K562 (cell line): Measurements from ENCODE around the gene LBHD2. TPM values are rescaled to one million over a fixed set of nuclear protein-coding genes. Genes with fewer than 3 reads are reported as not detected.

ENCODE experiments used
- ATAC-seq: fragments of 200-7000 bp; cut with Tn5 transposase; 3 replicates; pipeline ENCODE4 v1.9.1; 2020; ENCODE audit warnings: moderate library complexity
- BruUV-seq: library from RNA; stranded (reverse); fragments of 400-500 nt; replicated peaks from 2 replicates; lab custom pipeline; 2021; lab: Mats Ljungman, UMichigan
- CTCF ChIA-PET: fragments of 300-600 bp; formaldehyde crosslinking; extraction: SDS; loops from one replicate; lab custom pipeline; 2021; ENCODE audit warnings: low intra/inter-chr PET ratio; lab: Yijun Ruan, JAX
- POLR2A ChIA-PET: fragments of 300-600, 350-650 bp; sonication (Branson Sonifier 250); formaldehyde crosslinking; extraction: SDS; loops from one replicate; lab custom pipeline; 2021; ENCODE audit warnings: antibody characterized with exemption, inconsistent platforms; lab: Yijun Ruan, JAX
- DNase-seq, 4 experiments: peaks; one replicate each; pipeline versions ENCODE4 v3.0.0 to v3.0.0-alpha.2; 2011 to 2018; ENCODE audit warnings: low spot score in 3 of 4, mixed read lengths in 3 of 4; ENCODE audit errors: extremely low read depth in 1 of 4
- FAIRE-seq: peaks from 2 replicates; lab custom pipeline; 2011; peaks lifted over from hg19 to GRCh38; lab: Jason Lieb, UNC
- H2AFZ ChIP-seq: 2 replicates; pipeline ENCODE4 v1.6.0; 2011; ENCODE audit warnings: low read depth, low read length, control low read depth, inconsistent platforms
- H3K27ac ChIP-seq: fragments of 200-600 bp; 3 replicates; pipeline ENCODE4 v1.8.0; 2011; ENCODE audit warnings: low read depth, mild to moderate bottlenecking, control low read depth, inconsistent platforms, low read length, moderate library complexity, mixed read lengths; ENCODE audit errors: extremely low read depth
- H3K27me3 ChIP-seq, 2 experiments: fragments of 300-600 bp in 1 of 2; 2 replicates in 1 of 2; 3 replicates in 1 of 2; pipeline versions ENCODE4 v1.6.0 to v1.8.0; 2011; ENCODE audit warnings: inconsistent platforms in 2 of 2, low read length in 2 of 2, mild to moderate bottlenecking in 1 of 2, mixed read lengths in 1 of 2, moderate library complexity in 1 of 2; ENCODE audit not compliant: control insufficient read depth in 2 of 2, insufficient read depth in 2 of 2
- H3K36me3 ChIP-seq: fragments of 300-600 bp; 3 replicates; pipeline ENCODE4 v1.8.0; 2011; ENCODE audit warnings: mild to moderate bottlenecking, low read length, inconsistent platforms; ENCODE audit not compliant: control insufficient read depth, insufficient read depth
- H3K4me1 ChIP-seq, 2 experiments: fragments of 200-600 bp in 1 of 2; replicated peaks in 1 of 2; 2 replicates in 1 of 2; 3 replicates in 1 of 2; pipeline versions ENCODE4 v1.5.1 to v1.8.0; 2011; ENCODE audit warnings: inconsistent platforms in 2 of 2, low read length in 2 of 2, mild to moderate bottlenecking in 1 of 2, mixed read lengths in 1 of 2, moderate library complexity in 1 of 2; ENCODE audit not compliant: control insufficient read depth in 2 of 2, insufficient read depth in 2 of 2
- H3K4me2 ChIP-seq: 2 replicates; pipeline ENCODE4 v1.6.1; 2011; ENCODE audit warnings: low read length, control low read depth, inconsistent platforms, mixed read lengths; ENCODE audit not compliant: insufficient read depth
- H3K4me3 ChIP-seq: fragments of 200-600 bp; sonication (generic), shearing (Covaris generic); 2 replicates; pipeline ENCODE4 v1.5.1; 2016; ENCODE audit warnings: control low read depth, inconsistent platforms
- H3K79me2 ChIP-seq: fragments of 200-600 bp; 3 replicates; pipeline ENCODE4 v1.8.0; 2011; ENCODE audit warnings: low read length, inconsistent platforms; ENCODE audit not compliant: control insufficient read depth, insufficient read depth
- H3K9ac ChIP-seq, 2 experiments: 2 replicates each; pipeline versions ENCODE4 v1.6.0 to v1.6.1; 2011; ENCODE audit warnings: low read depth in 2 of 2, low read length in 2 of 2, control low read depth in 1 of 2, inconsistent platforms in 1 of 2, mild to moderate bottlenecking in 1 of 2, mixed read lengths in 1 of 2; ENCODE audit not compliant: insufficient read depth in 1 of 2
- H3K9me1 ChIP-seq: one replicate; pipeline ENCODE4 v1.6.0; 2011; ENCODE audit warnings: inconsistent platforms, mild to moderate bottlenecking, low read length, moderate library complexity; ENCODE audit not compliant: control insufficient read depth, insufficient read depth
- H3K9me3 ChIP-seq: replicated peaks from 2 replicates; pipeline ENCODE4 v1.5.1; 2011; ENCODE audit warnings: low read depth, low read length, inconsistent platforms; ENCODE audit not compliant: control insufficient read depth, insufficient read depth
- H4K20me1 ChIP-seq: replicated peaks from 2 replicates; pipeline ENCODE4 v1.6.1; 2011; ENCODE audit warnings: low read length, inconsistent platforms, mixed read lengths; ENCODE audit not compliant: control insufficient read depth, insufficient read depth
- ATF2 ChIP-seq: sonication (generic); formaldehyde crosslinking; IDR thresholded peaks from 2 replicates; pipeline ENCODE4 v1.8.1; 2022; ENCODE audit warnings: missing genetic modification reagents
- HNRNPH1 ChIP-seq: fragments of 200-400 bp; formaldehyde crosslinking; optimal IDR thresholded peaks from 2 replicates; pipeline ENCODE3; 2017; ENCODE audit warnings: low read depth, mild to moderate bottlenecking, low read length, moderate library complexity
- MEIS2 ChIP-seq: fragments of 450-650 bp; IDR thresholded peaks from 2 replicates; pipeline ENCODE4 v1.6.1; 2014; ENCODE audit warnings: mild to moderate bottlenecking; ENCODE audit not compliant: partially characterized antibody
- NKRF ChIP-seq: fragments of 450-650 bp; IDR thresholded peaks from 2 replicates; pipeline ENCODE4 v1.6.1; 2016; ENCODE audit warnings: borderline replicate concordance
- POLR2G ChIP-seq: fragments of 200-400 bp; formaldehyde crosslinking; IDR thresholded peaks from 2 replicates; pipeline ENCODE4 v1.6.1; 2017; ENCODE audit warnings: low read depth, mild to moderate bottlenecking, antibody characterized with exemption, low read length, moderate library complexity
- ZNF449 ChIP-seq: fragments of 250-450 bp; sonication (Bioruptor Pico); IDR thresholded peaks from 2 replicates; pipeline ENCODE4 v1.8.0; 2022; ENCODE audit warnings: moderate library complexity, mild to moderate bottlenecking, inconsistent platforms
- WGBS: fragments of 100-300 bp; shearing (Covaris generic); methylation state at CpG from one replicate; pipeline ENCODE4 v1.1.6; 2016; ENCODE audit warnings: low coverage, mixed read lengths; ENCODE audit not compliant: insufficient coverage; ENCODE audit errors: missing lambda C conversion rate; 5-methylcytosine and 5-hydroxymethylcytosine counted together
- in situ Hi-C: fragments of 300-500 bp; cut with MboI; formaldehyde crosslinking; loops from 4 replicates; pipeline ENCODE4 v1.15.0; 2018; ENCODE audit warnings: inconsistent platforms, mixed read lengths
- intact Hi-C: fragments of 100-400 bp; cut with micrococcal nuclease; formaldehyde crosslinking; loops from 2 replicates; pipeline ENCODE4 v1.14.2; 2022
- polyA plus RNA-seq, 8 experiments: library from polyadenylated mRNA; depleted of rRNA in 4 of 8; stranded (reverse) in 5 of 8; unstranded in 3 of 8; fragments of >200 nt; fragmentation: Nextera tagmentation in 2 of 8; fragmentation: Illumina TruSeq in 1 of 8; extraction: Ambion mirVana in 2 of 8; extraction: Trizol in 1 of 8; gene quantifications; 2 replicates each; pipeline versions ENCODE4 v1.2.1 to v1.2.3, GENCODE V29; 2011 to 2014; ENCODE audit warnings: inconsistent platforms in 1 of 8, missing spikeins in 1 of 8
- total RNA-seq, 7 experiments: library from RNA; depleted of rRNA in 6 of 7; stranded (reverse); fragments of >200 nt in 6 of 7; fragmentation: Illumina TruSeq in 2 of 7; extraction: Trizol in 2 of 7; gene quantifications; 2 replicates each; pipeline versions ENCODE4 v1.2.1 to v1.2.3, GENCODE V29; 2011 to 2021; ENCODE audit warnings: low replicate concordance in 1 of 7

The LBHD2 gene
- total and polyA plus RNA-seq, 9 of the 15 experiments (the other 6 are each of a cell fraction or from before 2014, with no cell fraction given): not detected

- TF ChIP-seq MEIS2: no peak
- no peak for TF ChIP-seq ATF2 (CRISPR knock-in tag)
- TF ChIP-seq HNRNPH1: no peak
- TF ChIP-seq NKRF: no peak
- 0 out of 2 replicates have a peak, but pooled peaks have one; percentile 5 for TF ChIP-seq POLR2G
- no peak for TF ChIP-seq ZNF449
- BruUV-seq: no TSS peak
- no peak for DNase-seq
- Histone ChIP-seq H4K20me1 (no peaks in the 10 kb centered on the region), H3K79me2 (peaks cover 21% of the 10 kb centered on the region), H3K27ac (no peak overlapping the region), H3K36me3 (peaks cover 32% of the 10 kb centered on the region; the same call in 1 of the 3 replicates), H2AFZ (no peak overlapping the region), H3K27me3 (no peaks in the 10 kb centered on the region), H3K9me3 (no peaks in the 10 kb centered on the region), H3K4me2 (no peak overlapping the region), H3K4me3 (no peak overlapping the region), H3K4me1 (peaks cover 8 to 78% of the 10 kb centered on the region in 2 experiments), H3K9me1 (no peaks in the 10 kb centered on the region), H3K9ac (peak overlapping the region in 1 of 2 experiments; percentile 94; a peak in 2 of 4 replicates)
- in situ Hi-C loops: no loop called here
- 96% methylated on average over 11 of the region's 13 CpGs for WGBS
- intact Hi-C loops: no loop called here
- ATAC-seq: no peak
- ChIA-PET POLR2A (interaction anchor here (0.6 to 2.4 kb wide), 2 partner anchors 11 to 167 kb away, joined by 3 to 15 read pairs; no protein-coding TSS in a partner anchor), CTCF (no interaction called here)
- FAIRE-seq: no peak
Measured at GRCh38 chr14:103125098-103126070, 41.4 kb downstream of the LBHD2 start.
